ENCODE data around the gene SIRT5.

Gene SIRT5

GRCh38 chr6:13589801-13590200 lies 15.4 kb downstream of the SIRT5 start:
- Histone ChIP-seq H3K4me1 (ENCODE audit: control insufficient read depth, insufficient read depth, low read length) (no peaks in the 10 kb centered on the region), H3K4me3 (ENCODE audit: low read depth, low read length) (no peak overlapping the region), H3K9me3 (ENCODE audit: control insufficient read depth, insufficient read depth, low read length) (no peaks in the 10 kb centered on the region), H3K36me3 (ENCODE audit: control insufficient read depth, insufficient read depth, low read length) (peaks cover 50% of the 10 kb centered on the region), H3K27ac (ENCODE audit: low read depth, low read length) (no peak overlapping the region), H3K27me3 (ENCODE audit: control insufficient read depth, insufficient read depth, low read length) (no peaks in the 10 kb centered on the region), H3K9ac (ENCODE audit: low read depth, low read length) (no peak overlapping the region)

- no peak overlapping the region for H3K9ac ChIP-seq (ENCODE audit: low read depth, low read length)
- H3K4me3 ChIP-seq (ENCODE audit: low read depth, low read length): no peak overlapping the region
- H3K27me3 ChIP-seq (ENCODE audit: control insufficient read depth, insufficient read depth, low read length): no peaks in the 10 kb centered on the region
- peaks cover 57% of the 10 kb centered on the region for H3K36me3 ChIP-seq (ENCODE audit: control insufficient read depth, insufficient read depth, low read length)
- H3K27ac ChIP-seq (ENCODE audit: low read depth, low read length): no peak overlapping the region
- no peaks in the 10 kb centered on the region for H3K4me1 ChIP-seq (ENCODE audit: control insufficient read depth, insufficient read depth, low read length)
- no peaks in the 10 kb centered on the region for H3K9me3 ChIP-seq (ENCODE audit: control insufficient read depth, insufficient read depth, low read length)
These were observed 16.3 kb downstream of the SIRT5 start for GRCh38 chr6:13590574-13591153.

GRCh38 chr6:13591205-13591921 lies 17.0 kb downstream of the SIRT5 start:
- peaks cover 64% of the 10 kb centered on the region for H3K36me3 ChIP-seq (ENCODE audit: control insufficient read depth, insufficient read depth, low read length)
- no peak overlapping the region for H3K4me3 ChIP-seq (ENCODE audit: low read depth, low read length)

GRCh38 chr6:13593103-13593502 lies 18.7 kb downstream of the SIRT5 start:
- H3K9ac ChIP-seq (ENCODE audit: low read depth, low read length): no peak overlapping the region
- no peak overlapping the region for H3K4me3 ChIP-seq (ENCODE audit: low read depth, low read length)
- no peaks in the 10 kb centered on the region for H3K9me3 ChIP-seq (ENCODE audit: control insufficient read depth, insufficient read depth, low read length)
- H3K27me3 ChIP-seq (ENCODE audit: control insufficient read depth, insufficient read depth, low read length): no peaks in the 10 kb centered on the region
- no peaks in the 10 kb centered on the region for H3K4me1 ChIP-seq (ENCODE audit: control insufficient read depth, insufficient read depth, low read length)
- peaks cover 61% of the 10 kb centered on the region for H3K36me3 ChIP-seq (ENCODE audit: control insufficient read depth, insufficient read depth, low read length)
- H3K27ac ChIP-seq (ENCODE audit: low read depth, low read length): no peak overlapping the region

More at GRCh38 chr6:13591205-13591921, 17.0 kb downstream of the SIRT5 start:
- Histone ChIP-seq H3K9me3 (ENCODE audit: control insufficient read depth, insufficient read depth, low read length) (no peaks in the 10 kb centered on the region), H3K9ac (ENCODE audit: low read depth, low read length) (no peak overlapping the region), H3K27ac (ENCODE audit: low read depth, low read length) (no peak overlapping the region), H3K27me3 (ENCODE audit: control insufficient read depth, insufficient read depth, low read length) (no peaks in the 10 kb centered on the region), H3K4me1 (ENCODE audit: control insufficient read depth, insufficient read depth, low read length) (no peaks in the 10 kb centered on the region)

- Histone ChIP-seq H3K27ac (ENCODE audit: low read depth, low read length) (no peak overlapping the region), H3K4me3 (ENCODE audit: low read depth, low read length) (no peak overlapping the region), H3K4me1 (ENCODE audit: control insufficient read depth, insufficient read depth, low read length) (no peaks in the 10 kb centered on the region), H3K9ac (ENCODE audit: low read depth, low read length) (no peak overlapping the region), H3K27me3 (ENCODE audit: control insufficient read depth, insufficient read depth, low read length) (no peaks in the 10 kb centered on the region), H3K9me3 (ENCODE audit: control insufficient read depth, insufficient read depth, low read length) (no peaks in the 10 kb centered on the region), H3K36me3 (ENCODE audit: control insufficient read depth, insufficient read depth, low read length) (peaks cover 56% of the 10 kb centered on the region)
These were observed 19.3 kb downstream of the SIRT5 start for GRCh38 chr6:13593720-13594119.

- Histone ChIP-seq H3K4me3 (ENCODE audit: low read depth, low read length) (no peak overlapping the region), H3K9me3 (ENCODE audit: control insufficient read depth, insufficient read depth, low read length) (no peaks in the 10 kb centered on the region), H3K27ac (ENCODE audit: low read depth, low read length) (no peak overlapping the region), H3K4me1 (ENCODE audit: control insufficient read depth, insufficient read depth, low read length) (no peaks in the 10 kb centered on the region), H3K27me3 (ENCODE audit: control insufficient read depth, insufficient read depth, low read length) (no peaks in the 10 kb centered on the region), H3K36me3 (ENCODE audit: control insufficient read depth, insufficient read depth, low read length) (peaks cover 65% of the 10 kb centered on the region), H3K9ac (ENCODE audit: low read depth, low read length) (no peak overlapping the region)
These were observed 22.7 kb downstream of the SIRT5 start for GRCh38 chr6:13597073-13597472.

- no peak overlapping the region for H3K4me3 ChIP-seq (ENCODE audit: low read depth, low read length)
- peaks cover 59% of the 10 kb centered on the region for H3K36me3 ChIP-seq (ENCODE audit: control insufficient read depth, insufficient read depth, low read length)
- no peaks in the 10 kb centered on the region for H3K9me3 ChIP-seq (ENCODE audit: control insufficient read depth, insufficient read depth, low read length)
- H3K27ac ChIP-seq (ENCODE audit: low read depth, low read length): no peak overlapping the region
- H3K9ac ChIP-seq (ENCODE audit: low read depth, low read length): no peak overlapping the region
- no peaks in the 10 kb centered on the region for H3K27me3 ChIP-seq (ENCODE audit: control insufficient read depth, insufficient read depth, low read length)
- no peaks in the 10 kb centered on the region for H3K4me1 ChIP-seq (ENCODE audit: control insufficient read depth, insufficient read depth, low read length)
These were observed 25.6 kb downstream of the SIRT5 start for GRCh38 chr6:13600036-13600435.

GRCh38 chr6:13604135-13604534 lies 29.7 kb downstream of the SIRT5 start:
- peaks cover 38% of the 10 kb centered on the region for H3K36me3 ChIP-seq (ENCODE audit: control insufficient read depth, insufficient read depth, low read length)
- H3K27me3 ChIP-seq (ENCODE audit: control insufficient read depth, insufficient read depth, low read length): no peaks in the 10 kb centered on the region
- no peak overlapping the region for H3K4me3 ChIP-seq (ENCODE audit: low read depth, low read length)
- H3K4me1 ChIP-seq (ENCODE audit: control insufficient read depth, insufficient read depth, low read length): no peaks in the 10 kb centered on the region
- no peaks in the 10 kb centered on the region for H3K9me3 ChIP-seq (ENCODE audit: control insufficient read depth, insufficient read depth, low read length)
- H3K27ac ChIP-seq (ENCODE audit: low read depth, low read length): no peak overlapping the region
- H3K9ac ChIP-seq (ENCODE audit: low read depth, low read length): no peak overlapping the region

- H3K27ac ChIP-seq (ENCODE audit: low read depth, low read length): no peak overlapping the region
- H3K9ac ChIP-seq (ENCODE audit: low read depth, low read length): no peak overlapping the region
- H3K27me3 ChIP-seq (ENCODE audit: control insufficient read depth, insufficient read depth, low read length): no peaks in the 10 kb centered on the region
- peaks cover 35% of the 10 kb centered on the region for H3K36me3 ChIP-seq (ENCODE audit: control insufficient read depth, insufficient read depth, low read length)
- no peaks in the 10 kb centered on the region for H3K9me3 ChIP-seq (ENCODE audit: control insufficient read depth, insufficient read depth, low read length)
- H3K4me3 ChIP-seq (ENCODE audit: low read depth, low read length): no peak overlapping the region
- H3K4me1 ChIP-seq (ENCODE audit: control insufficient read depth, insufficient read depth, low read length): no peaks in the 10 kb centered on the region
These were observed 30.4 kb downstream of the SIRT5 start for GRCh38 chr6:13604546-13605416.

- Histone ChIP-seq H3K27me3 (ENCODE audit: control insufficient read depth, insufficient read depth, low read length) (no peaks in the 10 kb centered on the region), H3K4me3 (ENCODE audit: low read depth, low read length) (no peak overlapping the region), H3K27ac (ENCODE audit: low read depth, low read length) (no peak overlapping the region), H3K4me1 (ENCODE audit: control insufficient read depth, insufficient read depth, low read length) (no peaks in the 10 kb centered on the region), H3K36me3 (ENCODE audit: control insufficient read depth, insufficient read depth, low read length) (peaks cover 30% of the 10 kb centered on the region), H3K9ac (ENCODE audit: low read depth, low read length) (no peak overlapping the region), H3K9me3 (ENCODE audit: control insufficient read depth, insufficient read depth, low read length) (no peaks in the 10 kb centered on the region)
These were observed 31.2 kb downstream of the SIRT5 start for GRCh38 chr6:13605634-13606033.

GRCh38 chr6:13611715-13612114 lies 37.3 kb downstream of the SIRT5 start:
- H3K4me1 ChIP-seq (ENCODE audit: control insufficient read depth, insufficient read depth, low read length): peaks cover 9% of the 10 kb centered on the region; the same call in 1 of the 2 replicates
- no peak overlapping the region for H3K4me3 ChIP-seq (ENCODE audit: low read depth, low read length)
- no peak overlapping the region for H3K9ac ChIP-seq (ENCODE audit: low read depth, low read length)
- H3K27ac ChIP-seq (ENCODE audit: low read depth, low read length): no peak overlapping the region
- no peaks in the 10 kb centered on the region for H3K27me3 ChIP-seq (ENCODE audit: control insufficient read depth, insufficient read depth, low read length)
- H3K36me3 ChIP-seq (ENCODE audit: control insufficient read depth, insufficient read depth, low read length): peaks cover 2% of the 10 kb centered on the region
- H3K9me3 ChIP-seq (ENCODE audit: control insufficient read depth, insufficient read depth, low read length): no peaks in the 10 kb centered on the region

All from HUES48 (cell line).